Calu3 (cell line): Measurements from ENCODE around the gene RPS18. TPM values are rescaled to one million over a fixed set of nuclear protein-coding genes. Genes with fewer than 3 reads are reported as not detected.

Experiments
- BruUV-seq: library from RNA; stranded (reverse); fragments of 400-500 nt; replicated peaks from 2 replicates; lab custom pipeline; 2021; lab: Mats Ljungman, UMichigan
- CTCF ChIA-PET: fragments of 300-600 bp; sonication (Branson Sonifier 250); formaldehyde crosslinking; loops from one replicate; lab custom pipeline; 2022; ENCODE audit warnings: antibody characterized with exemption; lab: Charles Lee
- DNase-seq: peaks from one replicate; pipeline ENCODE4 v3.0.0; 2022
- H3K27ac Mint-ChIP-seq: one replicate; pipeline ENCODE4 v1.8.0; 2022; ENCODE audit warnings: mixed read lengths; ENCODE audit not compliant: unreplicated experiment
- H3K27me3 Mint-ChIP-seq: one replicate; pipeline ENCODE4 v1.8.0; 2022; ENCODE audit warnings: mixed read lengths; ENCODE audit not compliant: unreplicated experiment
- H3K36me3 Mint-ChIP-seq: one replicate; pipeline ENCODE4 v1.8.0; 2022; ENCODE audit warnings: mild to moderate bottlenecking, moderate library complexity, mixed read lengths; ENCODE audit not compliant: insufficient read depth, unreplicated experiment
- H3K4me1 Mint-ChIP-seq: one replicate; pipeline ENCODE4 v1.8.0; 2022; ENCODE audit warnings: mild to moderate bottlenecking, low read depth, mixed read lengths; ENCODE audit not compliant: unreplicated experiment
- H3K4me3 Mint-ChIP-seq: one replicate; pipeline ENCODE4 v1.8.0; 2022; ENCODE audit warnings: mild to moderate bottlenecking, low read depth, moderate library complexity, mixed read lengths; ENCODE audit not compliant: unreplicated experiment
- H3K9me3 Mint-ChIP-seq: one replicate; pipeline ENCODE4 v1.8.0; 2022; ENCODE audit warnings: low read depth, mixed read lengths; ENCODE audit not compliant: unreplicated experiment
- intact Hi-C: fragments of 100-400 bp; cut with micrococcal nuclease; formaldehyde crosslinking; loops from one replicate; pipeline ENCODE4 v1.10.0; 2022; ENCODE audit not compliant: unreplicated experiment
- total RNA-seq: library from RNA; stranded (reverse); gene quantifications from 2 replicates; pipeline ENCODE4 v1.2.3, GENCODE V29; 2022
- TF ChIP-seq, protein P1 (sequence below): fragments of 200-600 bp; IDR thresholded peaks from one replicate; pipeline ENCODE4 v1.8.0; 2022; ENCODE audit warnings: antibody characterized with exemption; ENCODE audit not compliant: unreplicated experiment

The RPS18 gene
- total RNA-seq, 1 experiment from 2014 or later: 2,688 TPM

GRCh38 chr6:33278392-33278741 lies 6.5 kb downstream of the RPS18 start:
- Mint-ChIP-seq H3K9me3 (no peaks in the 10 kb centered on the region), H3K27ac (peak overlapping the region; percentile 62), H3K4me3 (peak overlapping the region; percentile 94), H3K27me3 (no peaks in the 10 kb centered on the region), H3K4me1 (peaks cover 48% of the 10 kb centered on the region), H3K36me3 (peaks cover 97% of the 10 kb centered on the region)
- intact Hi-C loops: no loop called here
- no TSS peak for BruUV-seq
- TF ChIP-seq, protein P1, sequence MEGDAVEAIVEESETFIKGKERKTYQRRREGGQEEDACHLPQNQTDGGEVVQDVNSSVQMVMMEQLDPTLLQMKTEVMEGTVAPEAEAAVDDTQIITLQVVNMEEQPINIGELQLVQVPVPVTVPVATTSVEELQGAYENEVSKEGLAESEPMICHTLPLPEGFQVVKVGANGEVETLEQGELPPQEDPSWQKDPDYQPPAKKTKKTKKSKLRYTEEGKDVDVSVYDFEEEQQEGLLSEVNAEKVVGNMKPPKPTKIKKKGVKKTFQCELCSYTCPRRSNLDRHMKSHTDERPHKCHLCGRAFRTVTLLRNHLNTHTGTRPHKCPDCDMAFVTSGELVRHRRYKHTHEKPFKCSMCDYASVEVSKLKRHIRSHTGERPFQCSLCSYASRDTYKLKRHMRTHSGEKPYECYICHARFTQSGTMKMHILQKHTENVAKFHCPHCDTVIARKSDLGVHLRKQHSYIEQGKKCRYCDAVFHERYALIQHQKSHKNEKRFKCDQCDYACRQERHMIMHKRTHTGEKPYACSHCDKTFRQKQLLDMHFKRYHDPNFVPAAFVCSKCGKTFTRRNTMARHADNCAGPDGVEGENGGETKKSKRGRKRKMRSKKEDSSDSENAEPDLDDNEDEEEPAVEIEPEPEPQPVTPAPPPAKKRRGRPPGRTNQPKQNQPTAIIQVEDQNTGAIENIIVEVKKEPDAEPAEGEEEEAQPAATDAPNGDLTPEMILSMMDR: no peak
- DNase-seq: no peak
- CTCF ChIA-PET: interaction anchor here (1.6 to 2.2 kb wide), 2 partner anchors 21 to 46 kb away, joined by 3 to 14 read pairs; no protein-coding TSS in a partner anchor

- Mint-ChIP-seq H3K36me3 (peaks cover 97% of the 10 kb centered on the region), H3K9me3 (no peaks in the 10 kb centered on the region), H3K4me1 (peaks cover 43% of the 10 kb centered on the region), H3K27me3 (no peaks in the 10 kb centered on the region), H3K27ac (peak overlapping the region; percentile 62), H3K4me3 (no peak overlapping the region)
- intact Hi-C loops: no loop called here
- DNase-seq: no peak
- no TSS peak for BruUV-seq
- TF ChIP-seq, protein P1: no peak
- CTCF ChIA-PET: interaction anchor here (1.3 to 2.2 kb wide), 2 partner anchors 21 kb away, joined by 5 to 14 read pairs; no protein-coding TSS in a partner anchor
Measured at GRCh38 chr6:33278810-33279209, 6.9 kb downstream of the RPS18 start.

- H3K27ac Mint-ChIP-seq: peak overlapping the region; percentile 62
- H3K9me3 Mint-ChIP-seq: no peaks in the 10 kb centered on the region
- TF ChIP-seq, protein P1: no peak
- H3K27me3 Mint-ChIP-seq: no peaks in the 10 kb centered on the region
- no TSS peak for BruUV-seq
- H3K36me3 Mint-ChIP-seq: peaks cover 97% of the 10 kb centered on the region
- intact Hi-C loops: no loop called here
- CTCF ChIA-PET: interaction anchor here (0.5 to 1.3 kb wide), 4 partner anchors 9 to 54 kb away, joined by 3 to 5 read pairs (median 5); no protein-coding TSS in a partner anchor
- DNase-seq: no peak
- H3K4me3 Mint-ChIP-seq: no peak overlapping the region
- H3K4me1 Mint-ChIP-seq: peaks cover 38% of the 10 kb centered on the region
Measured at GRCh38 chr6:33279257-33279695, 7.4 kb downstream of the RPS18 start.

DNA sequence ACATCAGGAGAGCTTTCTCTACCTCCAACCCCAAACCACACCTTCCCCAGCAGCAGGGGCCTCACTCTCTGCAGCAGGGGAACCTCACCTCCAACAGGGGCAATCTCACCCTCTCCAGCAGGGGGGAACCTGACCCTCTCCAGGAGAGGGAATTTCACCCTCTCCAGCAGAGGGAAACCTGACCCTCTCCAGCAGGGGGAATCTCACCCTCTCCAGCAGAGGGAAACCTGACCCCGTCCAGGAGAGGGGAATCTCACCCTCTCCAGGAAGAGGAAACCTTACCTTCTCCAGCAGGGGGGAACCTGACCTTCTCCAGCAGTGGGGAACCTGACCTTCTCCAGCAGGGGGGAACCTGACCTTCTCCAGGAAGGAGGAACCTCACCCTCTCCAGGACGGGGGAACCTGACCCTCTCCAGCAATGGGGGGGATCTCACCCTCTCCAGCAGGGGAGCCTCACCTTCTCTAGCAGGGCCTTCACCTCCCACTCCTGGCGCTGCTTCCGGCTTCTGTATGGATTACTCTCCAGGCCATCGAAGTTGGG lies 8.2 kb downstream of the RPS18 start:
- intact Hi-C loops: no loop called here
- peak overlapping the region; percentile 62 for H3K27ac Mint-ChIP-seq
- no peak overlapping the region for H3K4me3 Mint-ChIP-seq

More for the DNA sequence above, 8.2 kb downstream of the RPS18 start:
- no peaks in the 10 kb centered on the region for H3K27me3 Mint-ChIP-seq
- TF ChIP-seq, protein P1: peak; percentile 98
- no peaks in the 10 kb centered on the region for H3K9me3 Mint-ChIP-seq
- BruUV-seq: no TSS peak
- peak; percentile 86 for DNase-seq
- peaks cover 31% of the 10 kb centered on the region for H3K4me1 Mint-ChIP-seq
- CTCF ChIA-PET: interaction anchor here (0.5 to 1.3 kb wide), 4 partner anchors 8 to 54 kb away, joined by 3 to 5 read pairs (median 5); no protein-coding TSS in a partner anchor
- peaks cover 92% of the 10 kb centered on the region for H3K36me3 Mint-ChIP-seq
